Measurements from ENCODE around the gene JAML. TPM values are rescaled to one million over a fixed set of nuclear protein-coding genes. Genes with fewer than 3 reads are reported as not detected.

Gene JAML
- total RNA-seq, 1 experiment from 2014 or later = not detected

- DNase-seq (ENCODE audit: low read depth) = peak; percentile 79
Observed at GRCh38 chr11:118145285-118146227, 79.3 kb downstream of the JAML start.

GRCh38 chr11:118144301-118145268 is 80.2 kb downstream of the JAML start:
- no peak for DNase-seq (ENCODE audit: low read depth)

Other genes starting within 250 kb of the JAML start
- gene IL10RA, start 238.6 kb downstream of the JAML start, total RNA-seq (2014; rRNA removed; shearing (Covaris generic)) = 0.07 TPM in 1 of 2 replicates, not detected in the other
- gene TMPRSS4, start 147.9 kb downstream of the JAML start, total RNA-seq (2014; rRNA removed; shearing (Covaris generic)) = not detected in 2 replicates
- gene SMIM35, start 138.0 kb downstream of the JAML start, total RNA-seq (2014; rRNA removed; shearing (Covaris generic)) = not detected in 2 replicates
- 17.2 and 26.1 TPM in 2 replicates for gene SCN4B, start 72.2 kb downstream of the JAML start, total RNA-seq (2014; rRNA removed; shearing (Covaris generic))
- gene SCN2B, start 48.4 kb downstream of the JAML start, total RNA-seq (2014; rRNA removed; shearing (Covaris generic)) = 0.05 and 0.32 TPM in 2 replicates
- gene MPZL3, start 27.4 kb upstream of the JAML start, total RNA-seq (2014; rRNA removed; shearing (Covaris generic)) = 5.7 and 8.7 TPM in 2 replicates
- gene MPZL2, start 39.3 kb upstream of the JAML start, total RNA-seq (2014; rRNA removed; shearing (Covaris generic)) = 13.6 and 19.6 TPM in 2 replicates
- not detected in 2 replicates for gene CD3E, start 79.7 kb upstream of the JAML start, total RNA-seq (2014; rRNA removed; shearing (Covaris generic))
- gene CD3D, start 117.7 kb upstream of the JAML start, total RNA-seq (2014; rRNA removed; shearing (Covaris generic)) = not detected in 2 replicates
- gene CD3G, start 119.3 kb upstream of the JAML start, total RNA-seq (2014; rRNA removed; shearing (Covaris generic)) = not detected in 2 replicates
- 39.5 and 56.5 TPM in 2 replicates for gene UBE4A, start 134.6 kb upstream of the JAML start, total RNA-seq (2014; rRNA removed; shearing (Covaris generic))
- 112 and 130 TPM in 2 replicates for gene ATP5MG, start 176.6 kb upstream of the JAML start, total RNA-seq (2014; rRNA removed; shearing (Covaris generic))
- gene KMT2A, start 211.5 kb upstream of the JAML start, total RNA-seq (2014; rRNA removed; shearing (Covaris generic)) = 26.5 and 40.4 TPM in 2 replicates